Cardiac fibroblast (primary cell): Measurements from ENCODE around the gene ZRANB1.

Source experiments
- DNase-seq, 2 donors: peaks; one replicate each; pipeline versions ENCODE4 v3.0.0 to v3.0.0-alpha.2; 2010; ENCODE audit warnings: low read depth in 2 of 2
- H3K4me3 ChIP-seq, 2 donors: replicated peaks in 1 of 2; 1 replicate in 1 of 2; 2 replicates in 1 of 2; pipeline ENCODE4 v1.5.1; 2011; ENCODE audit warnings: low read depth in 2 of 2, low read length in 2 of 2, mild to moderate bottlenecking in 2 of 2, moderate library complexity in 1 of 2
- TF ChIP-seq, protein P1 (sequence below): IDR thresholded peaks from one replicate; pipeline ENCODE4 v1.5.1; 2011; ENCODE audit warnings: low read depth, mild to moderate bottlenecking, low read length, inconsistent platforms

Gene ZRANB1

DNA sequence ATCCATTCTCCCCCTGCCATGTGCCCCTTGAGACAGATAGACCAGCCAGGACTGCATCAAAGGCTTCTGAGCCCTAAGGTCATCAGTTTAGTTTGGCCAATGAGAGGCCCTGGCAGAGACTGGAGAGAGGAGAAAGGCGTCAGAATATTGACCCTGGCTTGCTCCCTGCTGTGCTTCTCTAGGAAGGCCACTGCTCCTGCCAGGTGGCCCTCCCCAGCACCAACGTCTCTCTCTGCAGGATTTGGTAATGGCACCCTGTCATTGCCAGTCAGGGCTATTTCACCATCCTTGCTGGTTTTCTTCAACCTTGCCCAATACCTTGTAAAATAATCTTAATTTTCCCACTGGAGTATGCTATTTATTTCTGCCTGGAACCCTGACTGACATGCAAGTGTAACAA is 38.8 kb upstream of the ZRANB1 start:
- H3K4me3 ChIP-seq, result no peak overlapping the region
- TF ChIP-seq, protein P1, sequence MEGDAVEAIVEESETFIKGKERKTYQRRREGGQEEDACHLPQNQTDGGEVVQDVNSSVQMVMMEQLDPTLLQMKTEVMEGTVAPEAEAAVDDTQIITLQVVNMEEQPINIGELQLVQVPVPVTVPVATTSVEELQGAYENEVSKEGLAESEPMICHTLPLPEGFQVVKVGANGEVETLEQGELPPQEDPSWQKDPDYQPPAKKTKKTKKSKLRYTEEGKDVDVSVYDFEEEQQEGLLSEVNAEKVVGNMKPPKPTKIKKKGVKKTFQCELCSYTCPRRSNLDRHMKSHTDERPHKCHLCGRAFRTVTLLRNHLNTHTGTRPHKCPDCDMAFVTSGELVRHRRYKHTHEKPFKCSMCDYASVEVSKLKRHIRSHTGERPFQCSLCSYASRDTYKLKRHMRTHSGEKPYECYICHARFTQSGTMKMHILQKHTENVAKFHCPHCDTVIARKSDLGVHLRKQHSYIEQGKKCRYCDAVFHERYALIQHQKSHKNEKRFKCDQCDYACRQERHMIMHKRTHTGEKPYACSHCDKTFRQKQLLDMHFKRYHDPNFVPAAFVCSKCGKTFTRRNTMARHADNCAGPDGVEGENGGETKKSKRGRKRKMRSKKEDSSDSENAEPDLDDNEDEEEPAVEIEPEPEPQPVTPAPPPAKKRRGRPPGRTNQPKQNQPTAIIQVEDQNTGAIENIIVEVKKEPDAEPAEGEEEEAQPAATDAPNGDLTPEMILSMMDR, result no peak
- DNase-seq, result peak in 1 of 2 donors; percentile 12

DNA sequence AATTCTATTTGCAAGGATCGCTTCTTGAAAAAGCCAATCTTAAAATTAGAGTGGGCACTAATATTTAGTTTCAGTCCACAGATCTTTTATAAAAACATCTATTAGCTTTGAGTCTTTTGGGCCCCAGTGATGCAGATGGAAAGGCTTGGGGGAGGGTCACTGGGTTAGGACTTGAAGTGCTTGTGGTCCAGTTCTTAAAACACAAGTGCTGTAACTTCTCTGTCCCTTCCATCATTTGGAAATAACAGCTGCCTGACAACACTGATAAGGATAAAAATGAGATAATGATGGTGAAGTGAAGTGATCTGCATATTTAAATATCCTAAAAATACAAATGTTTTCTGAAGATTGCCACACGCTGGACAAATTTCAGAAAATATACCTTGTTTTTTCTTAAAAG is 37.1 kb upstream of the ZRANB1 start:
- H3K4me3 ChIP-seq, result no peak overlapping the region
- DNase-seq, result no peak
- TF ChIP-seq, protein P1, result no peak

DNA sequence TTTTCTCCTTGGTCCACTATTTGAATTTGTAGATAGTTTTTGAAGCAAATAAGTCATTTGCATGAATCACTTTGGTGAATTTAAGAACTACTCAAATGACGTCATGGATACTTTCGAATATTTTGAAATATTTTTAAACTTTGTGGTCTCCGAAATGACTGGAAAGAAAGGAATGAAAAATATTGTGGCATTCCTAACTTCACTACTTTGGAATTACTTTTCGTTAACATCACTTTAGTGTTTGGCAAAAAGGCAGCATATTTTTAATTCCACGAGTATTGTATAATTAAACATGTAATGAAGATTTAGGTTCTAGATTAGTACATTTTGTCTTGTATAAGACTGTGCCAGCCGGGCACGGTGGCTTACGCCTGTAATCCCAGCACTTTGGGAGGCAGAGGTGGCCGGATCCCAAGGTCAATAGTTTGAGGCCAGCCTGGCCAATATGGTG is 35.3 kb upstream of the ZRANB1 start:
- H3K4me3 ChIP-seq, result no peak overlapping the region
- TF ChIP-seq, protein P1, result no peak
- peak; percentile 73 to 95 for DNase-seq

DNA sequence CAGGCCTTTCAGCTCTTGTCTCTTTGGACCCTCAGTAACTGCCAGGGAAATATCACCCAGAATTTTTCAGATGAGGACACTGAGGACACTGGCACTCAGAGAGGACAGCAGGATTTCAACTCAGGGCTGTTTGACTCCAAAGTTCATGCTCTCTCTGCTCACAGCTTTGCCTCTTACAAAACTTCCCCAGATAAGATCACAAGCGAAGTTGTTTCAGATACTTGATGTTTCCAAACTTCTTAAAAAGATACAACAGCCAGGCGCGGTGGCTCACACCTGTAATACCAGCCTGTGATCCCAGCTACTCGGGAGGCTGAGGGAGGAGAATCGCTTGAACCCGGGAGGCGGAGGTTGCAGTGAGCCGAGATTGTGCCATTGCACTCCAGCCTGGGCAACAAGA is 32.4 kb upstream of the ZRANB1 start:
- TF ChIP-seq, protein P1, result no peak
- no peak for DNase-seq
- H3K4me3 ChIP-seq, result no peak overlapping the region

DNA sequence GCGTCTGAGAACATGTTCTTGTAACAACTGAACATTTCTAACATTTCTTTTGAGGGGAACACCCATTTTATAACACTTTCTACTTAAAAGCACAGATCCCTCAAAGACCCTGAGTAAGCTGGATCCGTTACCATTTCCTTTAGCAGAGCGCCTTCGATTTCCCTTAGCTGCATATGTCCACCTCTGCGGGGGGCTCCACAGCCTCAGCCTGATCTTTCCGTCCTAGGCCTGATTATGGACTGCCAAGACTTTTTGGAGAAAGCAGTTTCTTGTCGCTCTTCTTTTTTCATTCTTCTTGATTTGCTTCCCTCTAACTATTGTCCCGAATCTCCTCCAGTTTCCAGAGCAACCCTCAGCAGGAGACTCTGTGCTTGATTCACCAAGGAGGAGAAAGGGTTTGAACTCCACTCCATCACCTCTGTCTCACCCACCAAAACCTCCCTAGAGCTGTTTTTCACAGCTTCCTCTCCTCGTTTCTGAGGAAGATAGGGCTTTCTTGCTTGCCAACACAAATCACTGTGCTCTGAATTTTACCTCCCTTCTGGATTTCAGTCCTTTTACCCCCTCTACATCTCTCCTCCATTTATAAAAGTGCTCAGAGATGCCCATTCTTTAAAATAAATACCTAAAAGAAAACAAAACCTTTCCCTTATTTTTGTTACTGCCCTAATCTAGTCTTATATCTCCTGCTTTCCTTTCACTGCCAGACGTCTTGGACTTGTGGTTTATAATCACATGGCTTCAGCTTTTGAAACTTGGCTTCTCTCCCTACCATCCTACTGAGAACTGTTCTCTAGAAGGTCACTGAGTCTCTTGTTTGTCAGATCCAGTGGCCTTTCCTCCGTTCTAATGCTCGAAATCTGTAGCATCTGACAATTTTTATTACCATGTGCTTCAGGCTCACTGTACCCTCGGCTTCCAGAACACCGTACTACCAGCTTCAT is 30.5 kb upstream of the ZRANB1 start:
- H3K4me3 ChIP-seq, result no peak overlapping the region
- TF ChIP-seq, protein P1, result no peak
- peak; percentile 62 to 80 for DNase-seq

DNA sequence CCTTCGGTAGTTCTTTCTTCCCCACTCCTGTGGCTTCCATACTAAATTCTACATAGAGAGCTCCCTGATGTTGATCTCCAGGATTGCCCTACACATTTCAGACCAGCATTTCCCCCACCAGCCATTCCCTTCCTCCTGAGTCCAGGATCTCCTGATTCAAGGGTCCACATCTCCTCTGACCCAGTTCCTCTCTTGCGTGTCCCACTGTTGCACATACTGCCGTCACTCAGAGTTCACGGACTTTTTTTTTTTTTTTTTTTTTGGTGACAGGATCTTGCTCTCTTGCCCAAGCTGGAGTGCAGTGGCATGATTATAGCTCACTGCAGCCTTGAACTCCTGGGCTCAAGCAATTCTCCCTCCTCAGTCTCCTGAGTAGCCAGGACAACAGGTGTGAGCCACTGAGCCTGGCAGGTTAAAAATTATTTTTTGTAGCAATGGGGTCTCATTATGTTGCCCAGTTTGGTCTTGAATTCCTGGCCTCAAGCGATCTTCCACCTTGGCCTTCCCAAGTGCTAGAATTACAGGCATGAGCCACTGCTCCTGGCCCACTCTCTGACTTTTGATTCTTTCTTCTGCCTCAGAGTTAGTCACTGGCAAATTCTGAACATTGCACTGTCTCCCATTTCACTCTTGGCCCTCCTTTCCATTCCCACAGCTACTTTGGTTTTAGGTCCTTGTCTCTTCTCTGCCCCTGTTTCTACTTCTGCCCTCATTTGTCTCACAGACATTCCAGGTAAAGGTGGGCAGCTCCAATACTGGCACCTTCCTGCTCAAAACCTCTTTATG is 29.6 kb upstream of the ZRANB1 start:
- no peak overlapping the region for H3K4me3 ChIP-seq
- DNase-seq, result no peak
- TF ChIP-seq, protein P1, result no peak
